DND-41 (cell line): ENCODE results near the gene IVL.

Source experiments
- ATAC-seq: fragments of 200-7000 bp; cut with Tn5 transposase; 3 replicates; pipeline ENCODE4 v1.9.1; 2021; ENCODE audit warnings: low read depth; ENCODE audit not compliant: insufficient read depth
- DNase-seq: peaks from one replicate; pipeline ENCODE4 v3.0.0-alpha.2; 2020
- H2AFZ ChIP-seq: 2 replicates; pipeline ENCODE4 v1.6.0; 2012; ENCODE audit warnings: low read depth, low read length
- H3K27ac ChIP-seq: 2 replicates; pipeline ENCODE4 v1.5.1; 2012; ENCODE audit warnings: low read length, inconsistent platforms
- H3K27me3 ChIP-seq: fragments of 200-600 bp; sonication (generic); 2 replicates; pipeline ENCODE4 v1.6.0; 2012; ENCODE audit warnings: low read length, mild to moderate bottlenecking, inconsistent platforms; ENCODE audit not compliant: insufficient read depth, poor library complexity
- H3K36me3 ChIP-seq: 2 replicates; pipeline ENCODE4 v1.5.1; 2012; ENCODE audit warnings: low read length, inconsistent platforms; ENCODE audit not compliant: insufficient read depth
- H3K4me1 ChIP-seq: 2 replicates; pipeline ENCODE4 v1.5.1; 2012; ENCODE audit warnings: mild to moderate bottlenecking, low read length; ENCODE audit not compliant: insufficient read depth
- H3K4me2 ChIP-seq: 2 replicates; pipeline ENCODE4 v1.6.0; 2012; ENCODE audit warnings: mild to moderate bottlenecking, moderate library complexity, low read length, inconsistent platforms; ENCODE audit not compliant: insufficient read depth
- H3K4me3 ChIP-seq, 2 experiments: fragments of 200-600 bp in 1 of 2; shearing (Covaris generic) in 1 of 2; 2 replicates each; pipeline ENCODE4 v1.5.1; 2012 to 2016; ENCODE audit warnings: inconsistent platforms in 2 of 2, low read length in 2 of 2, mild to moderate bottlenecking in 2 of 2, low read depth in 1 of 2, moderate library complexity in 1 of 2
- H3K79me2 ChIP-seq: 2 replicates; pipeline ENCODE4 v1.6.0; 2012; ENCODE audit warnings: low read length, inconsistent platforms; ENCODE audit not compliant: insufficient read depth
- H3K9ac ChIP-seq: 2 replicates; pipeline ENCODE4 v1.6.0; 2012; ENCODE audit warnings: low read depth, mild to moderate bottlenecking, inconsistent platforms, low read length, moderate library complexity
- H3K9me3 ChIP-seq: 2 replicates; pipeline ENCODE4 v1.5.1; 2012; ENCODE audit warnings: low read length, moderate library complexity, mild to moderate bottlenecking, inconsistent platforms; ENCODE audit not compliant: insufficient read depth, severe bottlenecking
- H4K20me1 ChIP-seq: 2 replicates; pipeline ENCODE4 v1.6.0; 2012; ENCODE audit warnings: low read length; ENCODE audit not compliant: insufficient read depth
- CTCF ChIP-seq: IDR thresholded peaks from 2 replicates; pipeline ENCODE4 v1.5.1; 2012; ENCODE audit warnings: borderline replicate concordance, low read length, moderate library complexity, mild to moderate bottlenecking; ENCODE audit not compliant: poor library complexity, severe bottlenecking; ENCODE audit errors: extremely low read depth
- EZH2 ChIP-seq: IDR thresholded peaks from 3 replicates; pipeline ENCODE4 v1.6.1; 2012; ENCODE audit warnings: borderline replicate concordance, low read depth, mild to moderate bottlenecking, moderate library complexity, low read length, inconsistent platforms; ENCODE audit not compliant: severe bottlenecking

Gene IVL

GRCh38 chr1:152880907-152881306 lies 27.4 kb upstream of the IVL start:
- no peak overlapping the region for H3K4me3 ChIP-seq
- TF ChIP-seq EZH2 (no peak), CTCF (no peak)
- H3K79me2 ChIP-seq, result no peaks in the 10 kb centered on the region
- no peaks in the 10 kb centered on the region for H3K36me3 ChIP-seq
- peaks cover 3% of the 10 kb centered on the region for H3K27me3 ChIP-seq
- no peak overlapping the region for H2AFZ ChIP-seq
- H4K20me1 ChIP-seq, result no peaks in the 10 kb centered on the region; the same call in 1 of the 2 replicates
- no peaks in the 10 kb centered on the region for H3K4me1 ChIP-seq
- no peak overlapping the region for H3K27ac ChIP-seq
- H3K9me3 ChIP-seq, result no peaks in the 10 kb centered on the region
- no peak overlapping the region for H3K9ac ChIP-seq
- no peak overlapping the region for H3K4me2 ChIP-seq
- DNase-seq, result no peak
- ATAC-seq, result no peak

DNA sequence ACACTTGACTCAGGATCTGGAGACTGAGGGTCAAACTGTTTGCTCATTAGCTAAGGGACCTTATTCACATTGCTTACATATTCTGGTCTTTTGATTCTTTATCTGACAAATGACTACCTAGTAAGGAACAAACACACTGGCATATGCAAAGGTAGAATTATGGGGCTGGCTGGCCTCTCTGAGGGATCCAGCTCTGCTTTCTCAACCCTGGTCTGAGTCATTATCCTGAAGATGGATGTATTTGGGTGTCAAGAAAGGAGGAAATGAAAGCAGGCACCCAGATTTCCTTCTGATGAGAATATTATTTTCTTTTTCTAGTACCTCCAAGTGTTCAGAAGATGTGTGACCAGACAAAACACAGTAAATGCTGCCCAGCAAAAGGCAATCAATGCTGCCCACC lies 24.3 kb upstream of the IVL start:
- Histone ChIP-seq H3K4me3 (no peak overlapping the region), H3K27me3 (peaks cover 5% of the 10 kb centered on the region), H3K79me2 (no peaks in the 10 kb centered on the region), H3K36me3 (no peaks in the 10 kb centered on the region), H2AFZ (no peak overlapping the region), H3K9me3 (no peaks in the 10 kb centered on the region), H4K20me1 (no peaks in the 10 kb centered on the region), H3K9ac (no peak overlapping the region), H3K4me2 (no peak overlapping the region), H3K27ac (no peak overlapping the region), H3K4me1 (no peaks in the 10 kb centered on the region)
- no peak for DNase-seq
- TF ChIP-seq CTCF (no peak), EZH2 (no peak)
- ATAC-seq, result no peak

DNA sequence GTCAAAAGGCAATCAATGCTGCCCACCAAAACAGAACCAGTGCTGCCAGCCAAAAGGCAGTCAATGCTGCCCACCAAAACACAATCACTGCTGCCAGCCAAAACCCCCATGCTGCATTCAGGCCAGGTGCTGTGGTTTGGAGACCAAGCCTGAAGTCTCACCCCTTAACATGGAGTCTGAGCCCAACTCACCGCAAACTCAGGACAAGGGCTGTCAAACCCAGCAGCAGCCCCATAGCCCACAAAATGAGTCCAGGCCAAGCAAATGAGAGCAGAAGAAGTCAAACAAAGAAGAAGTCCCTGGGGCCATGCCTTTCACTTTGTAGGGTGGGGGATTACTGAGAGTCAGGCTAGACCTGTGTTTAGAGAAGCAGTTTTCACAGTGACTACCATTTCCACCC lies 23.8 kb upstream of the IVL start:
- no peak for DNase-seq
- H3K79me2 ChIP-seq, result no peaks in the 10 kb centered on the region
- H3K4me1 ChIP-seq, result no peaks in the 10 kb centered on the region
- H3K9ac ChIP-seq, result no peak overlapping the region
- no peak overlapping the region for H3K27ac ChIP-seq
- TF ChIP-seq CTCF (no peak), EZH2 (no peak)
- H4K20me1 ChIP-seq, result no peaks in the 10 kb centered on the region
- H2AFZ ChIP-seq, result no peak overlapping the region
- H3K36me3 ChIP-seq, result no peaks in the 10 kb centered on the region
- no peaks in the 10 kb centered on the region for H3K9me3 ChIP-seq
- no peak for ATAC-seq
- H3K27me3 ChIP-seq, result peaks cover 7% of the 10 kb centered on the region
- H3K4me3 ChIP-seq, result no peak overlapping the region
- no peak overlapping the region for H3K4me2 ChIP-seq
